HCT116 (cell line): ENCODE results near the gene HES1. TPM values are rescaled to one million over a fixed set of nuclear protein-coding genes. Genes with fewer than 3 reads are reported as not detected.

Experiments used
- ATAC-seq: fragments of 200-7000 bp; cut with Tn5 transposase; 2 replicates; pipeline ENCODE4 v1.9.1; 2020; ENCODE audit warnings: mild to moderate bottlenecking, moderate library complexity
- BruUV-seq: library from RNA; stranded (reverse); fragments of 400-500 nt; replicated peaks from 2 replicates; lab custom pipeline; 2021; lab: Mats Ljungman, UMichigan
- CTCF ChIA-PET: fragments of 300-600 bp; sonication (Branson Sonifier 250); formaldehyde crosslinking; loops from one replicate; lab custom pipeline; 2021; ENCODE audit warnings: antibody characterized with exemption; lab: Charles Lee
- POLR2A ChIA-PET: fragments of 300-600, 350-600 bp; sonication (Branson Sonifier 250); formaldehyde crosslinking; loops from one replicate; lab custom pipeline; 2021; ENCODE audit warnings: antibody characterized with exemption; lab: Charles Lee
- RAD21 ChIA-PET, 2 experiments: fragments of 300-600 bp; sonication (Branson Sonifier 250); formaldehyde crosslinking; loops; one replicate each; lab custom pipeline; 2023; ENCODE audit warnings: low total read pairs in 2 of 2; ENCODE audit not compliant: uncharacterized antibody in 2 of 2, unreplicated experiment in 2 of 2, low non-redundant PET in 1 of 2; lab: Charles Lee
- DNase-seq: peaks from one replicate; pipeline ENCODE4 v3.0.0-alpha.2; 2010; ENCODE audit warnings: low read depth, low spot score
- H2AFZ ChIP-seq: fragments of 200-600 bp; shearing (Covaris generic), sonication (generic); 2 replicates; pipeline ENCODE4 v1.6.1; 2017; ENCODE audit warnings: low read depth, mixed run types, mixed read lengths, antibody characterized with exemption, low read length; ENCODE audit not compliant: poor library complexity, severe bottlenecking
- H3K27ac ChIP-seq: 2 replicates; pipeline ENCODE4 v1.5.1; 2012; ENCODE audit warnings: low read depth, low read length
- H3K27me3 ChIP-seq: fragments of 200-600 bp; sonication (generic); 2 replicates; pipeline ENCODE4 v1.6.1; 2016; ENCODE audit warnings: mixed run types, low read length, mixed read lengths; ENCODE audit not compliant: insufficient read depth
- H3K36me3 ChIP-seq, 2 experiments: fragments of 200-500 bp in 1 of 2; fragments of 200-600 bp in 1 of 2; sonication (Bioruptor generic) in 1 of 2; sonication (generic) in 1 of 2; 2 replicates each; pipeline versions ENCODE4 v1.5.1 to v1.6.1; 2014 to 2016; ENCODE audit warnings: low read length in 2 of 2, inconsistent platforms in 1 of 2, mixed read lengths in 1 of 2, mixed run types in 1 of 2; ENCODE audit not compliant: insufficient read depth in 2 of 2, control insufficient read depth in 1 of 2
- H3K4me1 ChIP-seq, 2 experiments: fragments of 200-600 bp in 1 of 2; sonication (generic) in 1 of 2; 2 replicates each; pipeline versions ENCODE4 v1.5.1 to v1.6.1; 2012 to 2017; ENCODE audit warnings: low read length in 2 of 2, inconsistent platforms in 1 of 2, mild to moderate bottlenecking in 1 of 2, mixed read lengths in 1 of 2, mixed run types in 1 of 2, moderate library complexity in 1 of 2; ENCODE audit not compliant: insufficient read depth in 2 of 2, control insufficient read depth in 1 of 2
- H3K4me2 ChIP-seq: fragments of 200-600 bp; sonication (generic); 2 replicates; pipeline ENCODE4 v1.6.1; 2017; ENCODE audit warnings: mixed run types, low read length, mixed read lengths
- H3K4me3 ChIP-seq, 2 experiments: fragments of 200-600 bp in 1 of 2; sonication (generic) in 1 of 2; replicated peaks in 1 of 2; 2 replicates each; pipeline ENCODE4 v1.5.1; 2011 to 2016; ENCODE audit warnings: low read length in 2 of 2, control low read depth in 1 of 2, low read depth in 1 of 2, mild to moderate bottlenecking in 1 of 2, mixed read lengths in 1 of 2, mixed run types in 1 of 2
- H3K79me2 ChIP-seq: fragments of 200-600 bp; sonication (generic); 2 replicates; pipeline ENCODE4 v1.6.1; 2017; ENCODE audit warnings: mild to moderate bottlenecking, mixed run types, low read length, moderate library complexity, mixed read lengths; ENCODE audit not compliant: insufficient read depth
- H3K9ac ChIP-seq: fragments of 200-600 bp; sonication (generic); 2 replicates; pipeline ENCODE4 v1.6.1; 2016; ENCODE audit warnings: low read length, mixed read lengths
- H3K9me2 ChIP-seq: fragments of 200-600 bp; sonication (generic), shearing (Covaris generic); 2 replicates; pipeline ENCODE4 v1.6.1; 2017; ENCODE audit warnings: mixed run types, mild to moderate bottlenecking, moderate library complexity; ENCODE audit not compliant: insufficient read depth
- H3K9me3 ChIP-seq, 2 experiments: fragments of 200-500 bp in 1 of 2; fragments of 200-600 bp in 1 of 2; sonication (Bioruptor generic) in 1 of 2; sonication (generic) in 1 of 2; 2 replicates each; pipeline ENCODE4 v1.6.1; 2014 to 2017; ENCODE audit warnings: low read length in 2 of 2, mixed read lengths in 2 of 2, inconsistent platforms in 1 of 2, low read depth in 1 of 2, mild to moderate bottlenecking in 1 of 2, mixed run types in 1 of 2, moderate library complexity in 1 of 2; ENCODE audit not compliant: control insufficient read depth in 1 of 2, insufficient read depth in 1 of 2
- H4K20me1 ChIP-seq: fragments of 200-600 bp; sonication (generic), shearing (Covaris generic); 2 replicates; pipeline ENCODE4 v1.6.1; 2017; ENCODE audit warnings: mixed run types, mild to moderate bottlenecking, moderate library complexity; ENCODE audit not compliant: insufficient read depth
- CEBPB ChIP-seq: IDR thresholded peaks from 2 replicates; pipeline ENCODE4 v1.6.1; 2012; ENCODE audit warnings: low read depth
- EGR1 ChIP-seq: IDR thresholded peaks from 2 replicates; pipeline ENCODE4 v1.6.1; 2012; ENCODE audit warnings: low read depth
- JUND ChIP-seq: IDR thresholded peaks from 2 replicates; pipeline ENCODE4 v1.6.1; 2012
- POLR2A ChIP-seq: IDR thresholded peaks from 2 replicates; pipeline ENCODE4 v1.7.0; 2011; ENCODE audit warnings: borderline replicate concordance; ENCODE audit not compliant: insufficient read depth, insufficient read length; ENCODE audit errors: extremely low read depth
- RAD21 ChIP-seq: IDR thresholded peaks from 2 replicates; pipeline ENCODE4 v1.6.1; 2012; ENCODE audit warnings: low read depth, mild to moderate bottlenecking
- SIN3A ChIP-seq: IDR thresholded peaks from 2 replicates; pipeline ENCODE4 v1.6.1; 2012; ENCODE audit warnings: low read depth
- SRF ChIP-seq: IDR thresholded peaks from 2 replicates; pipeline ENCODE4 v1.6.1; 2012; ENCODE audit warnings: low read depth
- TCF7L2 ChIP-seq: IDR thresholded peaks from 2 replicates; pipeline ENCODE4 v1.7.0; 2011; ENCODE audit warnings: borderline replicate concordance, inconsistent platforms; ENCODE audit not compliant: insufficient read depth, insufficient read length; ENCODE audit errors: extremely low read depth
- ZNF274 ChIP-seq: fragments of 200-500 bp; sonication (Bioruptor generic); IDR thresholded peaks from 2 replicates; pipeline ENCODE4 v1.6.1; 2014; ENCODE audit warnings: mild to moderate bottlenecking, low read depth, low read length, inconsistent platforms
- intact Hi-C: fragments of 100-400 bp; cut with micrococcal nuclease; formaldehyde crosslinking; loops from 2 replicates; pipeline ENCODE4 v1.10.0; 2022
- total RNA-seq: library from RNA; stranded (reverse); gene quantifications from one replicate; pipeline ENCODE4 v1.2.1, GENCODE V29; 2021; ENCODE audit not compliant: unreplicated experiment
- TF ChIP-seq, protein P1 (sequence below): IDR thresholded peaks from 2 replicates; pipeline ENCODE4 v1.6.1; 2012

The HES1 gene
- total RNA-seq, 1 experiment from 2014 or later = 32.9 TPM

DNA sequence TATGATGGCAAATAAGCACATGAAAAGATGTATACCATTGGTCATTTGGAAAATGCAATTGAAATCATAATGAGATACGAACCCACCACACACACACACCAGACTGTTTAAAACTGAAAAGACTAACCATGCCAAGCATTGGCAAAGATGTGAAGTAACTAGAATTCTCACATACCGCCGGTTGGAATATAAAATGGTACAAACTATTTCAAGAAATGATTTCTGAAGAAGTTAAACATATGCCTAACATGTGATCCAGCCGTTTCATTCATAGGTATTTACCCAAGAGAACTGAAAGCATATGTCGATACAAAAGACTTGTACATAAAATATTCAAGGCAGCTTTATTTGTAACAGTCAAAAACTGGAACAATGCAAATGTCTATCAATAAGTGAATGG, 28.9 kb downstream of the HES1 start:
- CTCF ChIA-PET = no interaction called here
- no peak overlapping the region for H3K27ac ChIP-seq
- no peaks in the 10 kb centered on the region for H3K9me3 ChIP-seq
- H3K27me3 ChIP-seq = no peaks in the 10 kb centered on the region
- H3K79me2 ChIP-seq = no peaks in the 10 kb centered on the region
- no peaks in the 10 kb centered on the region for H3K9me2 ChIP-seq
- H3K36me3 ChIP-seq = no peaks in the 10 kb centered on the region
- no peak overlapping the region for H3K9ac ChIP-seq
- no peak for DNase-seq
- H2AFZ ChIP-seq = no peak overlapping the region
- H4K20me1 ChIP-seq = no peaks in the 10 kb centered on the region
- peaks cover 0 to 17% of the 10 kb centered on the region in 2 experiments; a peak in 2 of 4 replicates for H3K4me1 ChIP-seq
- intact Hi-C loops = no loop called here
- no peak overlapping the region for H3K4me3 ChIP-seq
- POLR2A ChIA-PET = no interaction called here
- no TSS peak for BruUV-seq
- RAD21 ChIA-PET = no interaction called here
- TF ChIP-seq ZNF274 = no peak
- no peak for TF ChIP-seq EGR1
- no peak for TF ChIP-seq CEBPB
- TF ChIP-seq JUND = no peak
- TF ChIP-seq, protein P1, sequence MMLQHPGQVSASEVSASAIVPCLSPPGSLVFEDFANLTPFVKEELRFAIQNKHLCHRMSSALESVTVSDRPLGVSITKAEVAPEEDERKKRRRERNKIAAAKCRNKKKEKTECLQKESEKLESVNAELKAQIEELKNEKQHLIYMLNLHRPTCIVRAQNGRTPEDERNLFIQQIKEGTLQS = no peak
- TF ChIP-seq POLR2A = no peak
- no peak for TF ChIP-seq SRF
- no peak for TF ChIP-seq SIN3A
- TF ChIP-seq, all 23 proteins: peak for 0
- H3K4me2 ChIP-seq = no peak overlapping the region
- ATAC-seq = no peak

DNA sequence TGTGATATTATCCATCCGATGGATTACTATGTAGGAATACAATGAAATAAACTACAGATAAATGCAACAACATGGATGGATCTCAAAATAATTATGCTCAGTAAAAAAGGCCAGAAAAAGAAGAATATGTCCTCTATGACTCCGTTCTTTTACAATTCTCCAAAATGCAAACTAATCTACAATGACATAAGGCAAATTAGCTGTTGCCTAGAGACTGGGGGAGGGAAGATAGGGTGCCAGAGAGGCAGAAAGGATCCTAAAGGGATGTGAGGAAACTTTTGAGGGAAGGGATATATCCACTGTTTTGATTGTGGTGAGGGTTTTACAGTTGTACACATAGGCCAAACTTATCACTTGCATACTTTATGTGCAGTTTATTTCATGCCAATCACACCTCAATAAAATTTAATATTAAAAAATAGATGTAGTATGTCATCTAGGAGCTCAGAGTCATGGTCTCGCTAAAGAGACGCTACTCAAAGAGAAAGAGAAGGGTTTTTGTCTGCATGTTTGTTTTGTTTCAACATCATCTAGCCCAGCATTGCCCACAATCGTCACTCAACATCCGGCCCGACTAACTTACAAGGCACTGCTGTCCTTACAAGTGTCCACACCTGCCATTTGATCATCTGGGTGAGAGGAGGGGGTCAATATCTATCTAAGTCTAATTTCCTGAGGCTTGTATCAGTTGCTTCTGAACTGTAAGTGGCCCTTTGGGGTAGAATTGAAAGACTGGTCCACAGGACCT, 29.5 kb downstream of the HES1 start:
- ATAC-seq (no peak), DNase-seq (no peak)
- POLR2A ChIA-PET = no interaction called here
- Histone ChIP-seq H3K9me3 (no peaks in the 10 kb centered on the region), H3K79me2 (no peaks in the 10 kb centered on the region), H4K20me1 (no peaks in the 10 kb centered on the region), H3K4me2 (no peak overlapping the region), H3K4me3 (no peak overlapping the region), H3K9ac (no peak overlapping the region), H3K4me1 (peaks cover 0 to 17% of the 10 kb centered on the region in 2 experiments; a peak in 2 of 4 replicates), H2AFZ (no peak overlapping the region), H3K36me3 (no peaks in the 10 kb centered on the region), H3K9me2 (no peaks in the 10 kb centered on the region), H3K27me3 (no peaks in the 10 kb centered on the region), H3K27ac (no peak overlapping the region)
- CTCF ChIA-PET = interaction anchor here (1.5 to 2.8 kb wide), 2 partner anchors 123 to 150 kb away, joined by 3 to 13 read pairs; no protein-coding TSS in a partner anchor
- RAD21 ChIA-PET = no interaction called here
- intact Hi-C loops = no loop called here
- TF ChIP-seq JUND (no peak), RAD21 (no peak), TCF7L2 (no peak)
- TF ChIP-seq, protein P1 = no peak
- BruUV-seq = no TSS peak
